Activated B cell treated with CpG ODN at 0.5 μM for 24 hours (primary cell): ENCODE results near the gene TMEM201. TPM values are rescaled to one million over a fixed set of nuclear protein-coding genes. Genes with fewer than 3 reads are reported as not detected.
"Not testable (repeated sequence)": the region's sequence is repeated elsewhere in the genome, so short reads cannot be mapped to it uniquely, and the experiment has no call there.

Experiments
- ATAC-seq: fragments of 200-7000 bp; cut with Tn5 transposase; one replicate; pipeline ENCODE4 v1.10.0; 2021; ENCODE audit warnings: low read depth, mild to moderate bottlenecking, moderate library complexity
- CTCF ChIA-PET: fragments of 350-600 bp; sonication (Branson Sonifier 250); formaldehyde crosslinking; loops from one replicate; lab custom pipeline; 2021; ENCODE audit warnings: antibody characterized with exemption; lab: Charles Lee
- POLR2A ChIA-PET: fragments of 350-600 bp; sonication (Branson Sonifier 250); formaldehyde crosslinking; loops from one replicate; lab custom pipeline; 2021; ENCODE audit warnings: antibody characterized with exemption; lab: Charles Lee
- DNase-seq: peaks from one replicate; pipeline ENCODE4 v3.0.0; 2022
- H3K27ac Mint-ChIP-seq: one replicate; pipeline ENCODE4 v1.8.0; 2020; ENCODE audit warnings: mixed read lengths
- H3K27me3 Mint-ChIP-seq: one replicate; pipeline ENCODE4 v1.8.0; 2021; ENCODE audit warnings: mixed read lengths
- H3K36me3 Mint-ChIP-seq: one replicate; pipeline ENCODE4 v1.8.0; 2021; ENCODE audit warnings: low read depth, mixed read lengths
- H3K4me1 Mint-ChIP-seq: one replicate; pipeline ENCODE4 v1.8.0; 2021; ENCODE audit warnings: mixed read lengths
- H3K4me3 Mint-ChIP-seq: one replicate; pipeline ENCODE4 v1.8.0; 2020; ENCODE audit warnings: mild to moderate bottlenecking, mixed read lengths
- H3K9me3 Mint-ChIP-seq: one replicate; pipeline ENCODE4 v1.8.0; 2020; ENCODE audit warnings: mixed read lengths
- intact Hi-C: fragments of 100-400 bp; cut with micrococcal nuclease; formaldehyde crosslinking; loops from one replicate; pipeline ENCODE4 v1.15.1; 2024
- total RNA-seq: library from RNA; stranded (reverse); gene quantifications from 2 replicates; pipeline ENCODE4 v1.2.3, GENCODE V29; 2022
- TF ChIP-seq, protein P1 (sequence below): fragments of 200-600 bp; IDR thresholded peaks from one replicate; pipeline ENCODE4 v1.8.0; 2022; ENCODE audit warnings: antibody characterized with exemption, mild to moderate bottlenecking

TMEM201 gene
- total RNA-seq, 1 donor from 2014 or later = 9.4 TPM

DNA sequence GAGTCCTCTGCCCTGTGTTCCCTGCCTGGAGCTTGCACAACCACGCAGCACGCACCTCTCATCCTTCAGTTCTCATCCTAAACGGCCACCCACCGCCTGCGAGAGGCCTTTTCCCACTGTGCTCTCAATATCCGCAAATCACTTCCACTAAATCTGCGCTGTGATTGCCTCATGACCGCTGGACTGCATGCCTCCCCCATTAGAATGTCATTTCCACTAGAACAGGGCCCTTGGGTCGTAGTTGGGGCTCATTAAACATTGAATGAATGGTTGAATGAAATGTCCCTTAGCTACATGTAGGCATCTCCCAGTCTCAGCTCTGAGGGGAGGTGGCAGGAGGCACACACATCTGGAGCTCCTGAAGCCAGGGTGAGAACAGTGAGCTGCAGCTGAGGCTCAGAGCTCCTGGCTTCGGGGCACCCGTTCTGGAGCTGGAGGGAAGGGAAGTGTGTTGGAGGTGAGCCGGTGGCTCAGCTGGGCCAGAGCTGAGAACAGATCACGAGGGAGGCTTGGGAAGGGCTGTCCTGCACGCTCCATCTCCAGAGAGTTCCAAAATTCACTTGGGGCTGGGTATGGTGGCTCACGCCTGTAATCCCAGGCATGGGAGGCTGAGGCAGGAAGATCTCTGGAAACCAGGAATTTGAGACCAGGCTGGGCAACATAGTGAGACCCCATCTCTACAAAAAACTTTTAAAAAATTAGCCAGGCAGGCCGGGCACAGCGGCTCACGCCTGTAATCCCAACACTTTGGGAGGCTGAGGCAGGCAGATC lies 30.4 kb downstream of the TMEM201 start:
- Mint-ChIP-seq H3K36me3 (no peaks in the 10 kb centered on the region), H3K9me3 (no peaks in the 10 kb centered on the region), H3K4me3 (no peak overlapping the region), H3K27me3 (no peaks in the 10 kb centered on the region), H3K27ac (no peak overlapping the region), H3K4me1 (peaks cover 7% of the 10 kb centered on the region)
- TF ChIP-seq, protein P1, sequence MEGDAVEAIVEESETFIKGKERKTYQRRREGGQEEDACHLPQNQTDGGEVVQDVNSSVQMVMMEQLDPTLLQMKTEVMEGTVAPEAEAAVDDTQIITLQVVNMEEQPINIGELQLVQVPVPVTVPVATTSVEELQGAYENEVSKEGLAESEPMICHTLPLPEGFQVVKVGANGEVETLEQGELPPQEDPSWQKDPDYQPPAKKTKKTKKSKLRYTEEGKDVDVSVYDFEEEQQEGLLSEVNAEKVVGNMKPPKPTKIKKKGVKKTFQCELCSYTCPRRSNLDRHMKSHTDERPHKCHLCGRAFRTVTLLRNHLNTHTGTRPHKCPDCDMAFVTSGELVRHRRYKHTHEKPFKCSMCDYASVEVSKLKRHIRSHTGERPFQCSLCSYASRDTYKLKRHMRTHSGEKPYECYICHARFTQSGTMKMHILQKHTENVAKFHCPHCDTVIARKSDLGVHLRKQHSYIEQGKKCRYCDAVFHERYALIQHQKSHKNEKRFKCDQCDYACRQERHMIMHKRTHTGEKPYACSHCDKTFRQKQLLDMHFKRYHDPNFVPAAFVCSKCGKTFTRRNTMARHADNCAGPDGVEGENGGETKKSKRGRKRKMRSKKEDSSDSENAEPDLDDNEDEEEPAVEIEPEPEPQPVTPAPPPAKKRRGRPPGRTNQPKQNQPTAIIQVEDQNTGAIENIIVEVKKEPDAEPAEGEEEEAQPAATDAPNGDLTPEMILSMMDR = no peak
- intact Hi-C loops = loop anchor here (5.0 kb wide), 1 partner anchor 163 kb away; no protein-coding TSS in a partner anchor
- no peak for ATAC-seq
- ChIA-PET POLR2A (interaction anchor here (0.6 to 1.0 kb wide), 2 partner anchors 11 to 39 kb away, joined by 3 to 4 read pairs; no protein-coding TSS in a partner anchor), CTCF (no interaction called here)
- DNase-seq = no peak

DNA sequence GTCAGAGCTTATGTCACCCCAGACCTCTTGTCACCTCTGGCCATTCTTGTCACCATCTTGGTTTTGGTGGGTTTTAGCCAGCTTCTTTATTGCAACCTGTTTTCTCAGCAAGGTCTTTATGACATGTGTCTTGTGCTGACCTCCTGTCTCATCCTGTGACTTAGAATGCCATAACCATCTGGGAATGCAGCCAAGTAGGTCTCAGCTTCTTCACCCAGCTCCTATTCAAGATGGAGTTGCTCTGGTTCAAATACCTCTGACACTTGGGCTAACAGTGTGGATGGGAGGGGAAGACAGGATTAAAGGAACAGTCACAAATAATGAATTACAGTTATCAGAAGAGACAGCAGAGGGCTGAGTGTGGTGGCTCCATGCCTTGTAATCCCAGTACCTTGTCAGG lies 32.3 kb downstream of the TMEM201 start:
- no peaks in the 10 kb centered on the region for H3K9me3 Mint-ChIP-seq
- H3K36me3 Mint-ChIP-seq = no peaks in the 10 kb centered on the region
- TF ChIP-seq, protein P1 = no peak
- intact Hi-C loops = loop anchor here (10.0 kb wide), 1 partner anchor 414 kb away; the partner anchor contains the start of gene UBE4B
- H3K4me1 Mint-ChIP-seq = peaks cover 20% of the 10 kb centered on the region
- H3K27me3 Mint-ChIP-seq = no peaks in the 10 kb centered on the region
- no peak overlapping the region for H3K4me3 Mint-ChIP-seq
- DNase-seq (no peak), ATAC-seq (no peak)
- POLR2A ChIA-PET = no interaction called here
- CTCF ChIA-PET = no interaction called here
- H3K27ac Mint-ChIP-seq = no peak overlapping the region

DNA sequence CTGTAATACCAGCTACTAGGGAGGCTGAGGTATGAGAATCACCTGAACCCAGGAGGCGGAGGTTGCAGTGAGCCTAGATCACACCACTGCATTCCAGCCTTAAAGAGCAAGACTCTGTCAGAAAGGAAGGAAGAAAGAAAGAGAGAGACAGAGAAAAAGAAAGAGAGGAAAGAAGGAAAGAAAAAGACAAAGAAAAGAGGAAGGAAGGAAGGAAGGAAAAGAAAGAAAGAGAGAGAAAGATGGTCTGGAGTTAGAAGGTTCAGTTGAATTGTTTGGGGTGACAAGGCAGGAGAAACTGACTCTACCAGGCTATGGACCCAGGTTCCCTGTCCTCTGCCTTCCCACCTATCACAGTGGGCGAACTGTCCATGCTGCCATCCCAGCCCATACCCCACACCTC lies 35.4 kb downstream of the TMEM201 start:
- peak overlapping the region; percentile 15 for H3K4me3 Mint-ChIP-seq
- no peaks in the 10 kb centered on the region for H3K27me3 Mint-ChIP-seq
- H3K9me3 Mint-ChIP-seq = no peaks in the 10 kb centered on the region
- H3K27ac Mint-ChIP-seq = peak overlapping the region; percentile 46
- DNase-seq (no peak), ATAC-seq (no peak)
- ChIA-PET POLR2A (interaction anchor here (0.7 kb wide), 3 partner anchors 29 to 599 kb away, joined by 3 to 7 read pairs (median 5); no protein-coding TSS in a partner anchor), CTCF (interaction anchor here (1.1 to 1.4 kb wide), 2 partner anchors 97 to 245 kb away, joined by 3 read pairs; no protein-coding TSS in a partner anchor)
- peaks cover 48% of the 10 kb centered on the region for H3K4me1 Mint-ChIP-seq
- H3K36me3 Mint-ChIP-seq = no peaks in the 10 kb centered on the region
- intact Hi-C loops = loop anchor here (10.0 kb wide), 1 partner anchor 411 kb away; the partner anchor contains the start of gene UBE4B
- TF ChIP-seq, protein P1 = no peak

DNA sequence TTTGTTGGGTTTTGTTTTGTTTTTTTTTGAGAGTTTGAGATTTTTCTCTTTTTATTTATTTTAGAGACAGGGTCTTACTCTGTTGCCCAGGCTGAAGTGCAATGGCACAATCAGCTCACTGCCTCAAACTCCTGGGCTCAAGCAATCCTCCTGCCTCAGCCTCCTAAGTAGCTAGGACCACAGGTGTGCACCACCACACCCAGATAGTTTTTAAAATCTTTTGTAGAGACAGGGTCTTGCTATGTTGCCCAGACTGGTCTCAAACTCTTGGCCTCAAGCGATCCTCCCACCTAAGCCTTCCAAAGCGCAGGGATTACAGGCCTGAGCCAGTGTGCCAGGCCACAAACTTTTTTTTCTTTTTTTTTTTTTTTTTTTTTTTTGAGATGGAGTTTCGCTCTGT lies 36.3 kb downstream of the TMEM201 start:
- Mint-ChIP-seq H3K4me1 (peaks cover 57% of the 10 kb centered on the region), H3K27ac (peak overlapping the region; percentile 70), H3K4me3 (peak overlapping the region; percentile 38)
- H3K9me3 Mint-ChIP-seq, DNase-seq, H3K27me3 Mint-ChIP-seq, ATAC-seq, H3K36me3 Mint-ChIP-seq: not testable (repeated sequence)
- intact Hi-C loops = loop anchor here (5.0 to 10.0 kb wide), 4 partner anchors 77 to 748 kb away; partner anchors contain the start of genes ENO1 and UBE4B
- CTCF ChIA-PET = interaction anchor here (1.1 to 1.2 kb wide), 2 partner anchors 10 to 11 kb away, joined by 3 to 6 read pairs; no protein-coding TSS in a partner anchor
- POLR2A ChIA-PET = interaction anchor here (0.7 to 11.2 kb wide), 5 partner anchors 30 to 1603 kb away, joined by 7 to 699 read pairs (median 24); partner anchors contain the start of gene PIK3CD

DNA sequence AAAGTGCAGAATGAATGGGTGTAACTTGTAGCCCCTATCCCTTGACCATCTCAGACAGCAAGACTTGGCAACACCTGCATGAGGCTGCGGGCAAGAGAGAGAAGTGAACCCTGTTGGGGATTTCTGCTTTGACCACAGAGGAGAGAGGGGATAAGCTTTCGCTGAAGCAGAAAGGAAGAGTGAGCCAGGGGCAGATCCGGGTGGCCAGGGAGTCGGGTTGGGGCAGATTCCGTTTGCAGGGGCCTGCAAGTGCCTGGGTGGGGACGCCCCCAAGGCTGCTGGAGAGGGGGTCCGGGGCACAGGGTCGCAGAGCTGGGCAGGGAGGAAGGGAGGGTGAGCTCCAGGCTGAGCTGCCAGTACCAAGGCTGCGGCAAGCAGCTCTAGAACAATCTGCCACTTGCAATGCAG lies 37.5 kb downstream of the TMEM201 start:
- peak; percentile 38 for ATAC-seq

More for the DNA sequence above, 37.5 kb downstream of the TMEM201 start:
- Mint-ChIP-seq H3K4me3 (peak overlapping the region; percentile 81), H3K4me1 (peaks cover 69% of the 10 kb centered on the region), H3K36me3 (peaks cover 6% of the 10 kb centered on the region), H3K27me3 (no peaks in the 10 kb centered on the region), H3K27ac (peak overlapping the region; percentile 88), H3K9me3 (no peaks in the 10 kb centered on the region)
- intact Hi-C loops = loop anchor here (1.0 to 10.0 kb wide), 6 partner anchors 76 to 749 kb away; partner anchors contain the start of genes ENO1 and UBE4B
- TF ChIP-seq, protein P1 = no peak
- ChIA-PET CTCF (interaction anchor here (0.8 to 7.0 kb wide), 27 partner anchors 10 to 246 kb away, joined by 3 to 125 read pairs (median 6); partner anchors contain the start of gene PIK3CD), POLR2A (interaction anchor here (0.6 to 11.2 kb wide), 19 partner anchors 10 to 1601 kb away, joined by 3 to 699 read pairs (median 5); partner anchors contain the start of genes ENO1, PIK3CD and TMEM201)
- peak; percentile 67 for DNase-seq
